ENCODE results near the gene CFAP74.

DNA sequence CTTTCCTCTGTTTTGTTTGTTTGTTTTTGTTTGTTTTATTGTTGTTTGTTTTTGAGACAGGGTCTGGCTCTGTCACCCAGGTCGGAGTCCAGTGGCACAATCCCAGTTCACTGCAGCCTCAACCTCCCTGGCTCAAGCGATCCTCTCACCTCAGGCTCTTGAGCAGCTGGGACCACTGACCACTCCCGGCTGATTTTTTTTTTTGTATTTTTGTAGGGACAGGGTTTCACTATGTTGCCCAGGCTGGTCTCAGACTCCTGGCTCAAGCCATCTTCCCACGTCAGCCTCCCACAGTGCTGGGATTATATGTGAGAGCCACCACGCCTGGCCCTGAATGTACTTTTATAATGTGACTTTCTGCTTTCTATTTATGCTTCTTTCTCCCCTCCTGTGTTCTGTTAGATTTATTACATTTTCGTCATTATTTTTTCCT is 93.5 kb downstream of the CFAP74 start:
- TF ChIP-seq, protein P1, sequence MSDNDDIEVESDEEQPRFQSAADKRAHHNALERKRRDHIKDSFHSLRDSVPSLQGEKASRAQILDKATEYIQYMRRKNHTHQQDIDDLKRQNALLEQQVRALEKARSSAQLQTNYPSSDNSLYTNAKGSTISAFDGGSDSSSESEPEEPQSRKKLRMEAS (IDR thresholded peaks at IDR 0.05; ENCODE audit: insufficient read depth, insufficient read length): no peak
- TF ChIP-seq, protein P2, sequence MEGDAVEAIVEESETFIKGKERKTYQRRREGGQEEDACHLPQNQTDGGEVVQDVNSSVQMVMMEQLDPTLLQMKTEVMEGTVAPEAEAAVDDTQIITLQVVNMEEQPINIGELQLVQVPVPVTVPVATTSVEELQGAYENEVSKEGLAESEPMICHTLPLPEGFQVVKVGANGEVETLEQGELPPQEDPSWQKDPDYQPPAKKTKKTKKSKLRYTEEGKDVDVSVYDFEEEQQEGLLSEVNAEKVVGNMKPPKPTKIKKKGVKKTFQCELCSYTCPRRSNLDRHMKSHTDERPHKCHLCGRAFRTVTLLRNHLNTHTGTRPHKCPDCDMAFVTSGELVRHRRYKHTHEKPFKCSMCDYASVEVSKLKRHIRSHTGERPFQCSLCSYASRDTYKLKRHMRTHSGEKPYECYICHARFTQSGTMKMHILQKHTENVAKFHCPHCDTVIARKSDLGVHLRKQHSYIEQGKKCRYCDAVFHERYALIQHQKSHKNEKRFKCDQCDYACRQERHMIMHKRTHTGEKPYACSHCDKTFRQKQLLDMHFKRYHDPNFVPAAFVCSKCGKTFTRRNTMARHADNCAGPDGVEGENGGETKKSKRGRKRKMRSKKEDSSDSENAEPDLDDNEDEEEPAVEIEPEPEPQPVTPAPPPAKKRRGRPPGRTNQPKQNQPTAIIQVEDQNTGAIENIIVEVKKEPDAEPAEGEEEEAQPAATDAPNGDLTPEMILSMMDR (IDR thresholded peaks at IDR 0.05; ENCODE audit: extremely low read depth in 1 of 2, insufficient read depth in 1 of 2, low read depth in 1 of 2, low read length in 2 of 2): no peak
- TF ChIP-seq POLR2A (IDR thresholded peaks at IDR 0.05; ENCODE audit: low read depth, low read length) (no peak), POLR2AphosphoS5 (IDR thresholded peaks at IDR 0.05; ENCODE audit: insufficient read depth, low read depth, low read length) (no peak)

Data from endothelial cell of umbilical vein (primary cell).